MM.1S (cell line): Measurements from ENCODE around the gene ZNF630.

Experiments used
- DNase-seq: peaks from one replicate; pipeline ENCODE4 v3.0.0-alpha.2; 2015
- H2AFZ ChIP-seq: fragments of 300-600 bp; sonication (generic); 2 replicates; pipeline ENCODE4 v1.6.0; 2016; ENCODE audit warnings: antibody characterized with exemption, low read length
- H3F3A ChIP-seq: fragments of 300-600 bp; sonication (generic); 2 replicates; pipeline ENCODE4 v1.6.1; 2016; ENCODE audit warnings: mild to moderate bottlenecking, antibody characterized with exemption, low read length, moderate library complexity, mixed read lengths; ENCODE audit not compliant: insufficient read depth
- H3K27ac ChIP-seq: fragments of 300-600 bp; sonication (generic); 2 replicates; pipeline ENCODE4 v1.5.1; 2016; ENCODE audit warnings: mild to moderate bottlenecking, low read length
- H3K27me3 ChIP-seq: fragments of 300-600 bp; sonication (generic); replicated peaks from 2 replicates; pipeline ENCODE4 v1.6.0; 2016; ENCODE audit warnings: low read length; ENCODE audit not compliant: insufficient read depth
- H3K36me3 ChIP-seq: fragments of 300-600 bp; sonication (generic); replicated peaks from 2 replicates; pipeline ENCODE4 v1.6.1; 2016; ENCODE audit warnings: mild to moderate bottlenecking, low read length, mixed read lengths; ENCODE audit not compliant: insufficient read depth
- H3K4me1 ChIP-seq: fragments of 300-600 bp; sonication (generic); 2 replicates; pipeline ENCODE4 v1.6.1; 2016; ENCODE audit warnings: low read length, mixed read lengths
- H3K4me2 ChIP-seq: fragments of 300-600 bp; sonication (generic); 2 replicates; pipeline ENCODE4 v1.6.0; 2016; ENCODE audit warnings: low read depth, low read length
- H3K4me3 ChIP-seq: fragments of 300-600 bp; sonication (generic); 2 replicates; pipeline ENCODE4 v1.5.1; 2016; ENCODE audit warnings: low read length, mixed read lengths
- H3K79me2 ChIP-seq: fragments of 300-600 bp; sonication (generic); 2 replicates; pipeline ENCODE4 v1.6.1; 2016; ENCODE audit warnings: mixed run types, low read length, mixed read lengths
- H3K9ac ChIP-seq: fragments of 300-600 bp; sonication (generic); 2 replicates; pipeline ENCODE4 v1.6.1; 2016; ENCODE audit warnings: low read length, mixed read lengths
- H3K9me2 ChIP-seq: fragments of 300-600 bp; sonication (generic); replicated peaks from 2 replicates; pipeline ENCODE4 v1.6.1; 2016; ENCODE audit warnings: mild to moderate bottlenecking, low read length, mixed read lengths; ENCODE audit not compliant: insufficient read depth
- H3K9me3 ChIP-seq: fragments of 300-600 bp; sonication (generic); replicated peaks from 2 replicates; pipeline ENCODE4 v1.6.1; 2016; ENCODE audit warnings: mild to moderate bottlenecking, low read length, mixed read lengths; ENCODE audit not compliant: insufficient read depth
- H4K20me1 ChIP-seq: fragments of 300-600 bp; sonication (generic); 2 replicates; pipeline ENCODE4 v1.6.1; 2016; ENCODE audit warnings: mild to moderate bottlenecking, low read length, moderate library complexity, mixed read lengths; ENCODE audit not compliant: insufficient read depth
- CTCF ChIP-seq: fragments of 300-600 bp; sonication (generic); IDR thresholded peaks from 2 replicates; pipeline ENCODE4 v1.5.1; 2016; ENCODE audit warnings: antibody characterized with exemption, low read length, mixed read lengths
- EZH2 ChIP-seq: fragments of 300-600 bp; sonication (generic); optimal IDR thresholded peaks from 2 replicates; pipeline ENCODE3; 2017; ENCODE audit warnings: low read depth, mild to moderate bottlenecking, antibody characterized with exemption, low read length, mixed read lengths
- EZH2phosphoT487 ChIP-seq: fragments of 300-600 bp; sonication (generic); IDR thresholded peaks from 2 replicates; pipeline ENCODE4 v1.6.1; 2018; ENCODE audit warnings: antibody characterized with exemption, low read length

The ZNF630 gene

GRCh38 chrX:48068096-48068887 lies 3.1 kb downstream of the ZNF630 start:
- Histone ChIP-seq H3K9me2 (no peaks in the 10 kb centered on the region), H3K36me3 (no peaks in the 10 kb centered on the region), H3K4me3 (no peak overlapping the region), H3K27ac (no peak overlapping the region), H3K79me2 (no peaks in the 10 kb centered on the region), H2AFZ (no peak overlapping the region), H3K9ac (no peak overlapping the region), H3K4me1 (no peaks in the 10 kb centered on the region), H3F3A (no peaks in the 10 kb centered on the region), H4K20me1 (no peaks in the 10 kb centered on the region), H3K9me3 (no peaks in the 10 kb centered on the region), H3K27me3 (no peaks in the 10 kb centered on the region), H3K4me2 (no peak overlapping the region)
- DNase-seq, result no peak
- TF ChIP-seq EZH2phosphoT487 (no peak), EZH2 (no peak), CTCF (no peak)

GRCh38 chrX:48064261-48064660 lies 7.2 kb downstream of the ZNF630 start:
- Histone ChIP-seq H4K20me1 (no peaks in the 10 kb centered on the region), H3K9me3 (no peaks in the 10 kb centered on the region), H3K4me3 (no peak overlapping the region), H3K27ac (no peak overlapping the region), H3F3A (no peaks in the 10 kb centered on the region), H3K27me3 (no peaks in the 10 kb centered on the region), H3K36me3 (no peaks in the 10 kb centered on the region), H3K9ac (no peak overlapping the region), H3K4me2 (no peak overlapping the region), H2AFZ (no peak overlapping the region), H3K79me2 (no peaks in the 10 kb centered on the region), H3K4me1 (no peaks in the 10 kb centered on the region), H3K9me2 (no peaks in the 10 kb centered on the region)
- TF ChIP-seq CTCF (no peak), EZH2phosphoT487 (no peak), EZH2 (no peak)
- no peak for DNase-seq

DNA sequence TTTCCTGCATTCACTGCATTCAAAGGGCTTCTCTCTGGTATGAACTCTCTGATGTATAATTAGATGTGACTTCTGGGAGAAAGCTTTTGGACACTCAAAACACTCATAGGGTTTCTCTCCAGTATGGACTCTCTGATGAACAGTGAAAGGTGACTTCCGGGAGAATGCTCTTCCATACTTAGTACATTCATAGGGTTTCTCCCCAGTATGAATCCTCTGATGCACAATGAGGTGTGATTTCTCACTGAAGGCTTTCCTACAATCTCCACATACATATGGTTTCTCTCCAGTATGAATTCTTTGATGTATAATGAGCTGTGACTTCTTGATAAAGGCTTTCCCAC lies 12.2 kb downstream of the ZNF630 start:
- Histone ChIP-seq H3K9ac (no peak overlapping the region), H3K36me3 (no peaks in the 10 kb centered on the region), H4K20me1 (no peaks in the 10 kb centered on the region), H3K4me1 (no peaks in the 10 kb centered on the region), H3K4me3 (no peak overlapping the region), H3K4me2 (no peak overlapping the region), H2AFZ (no peak overlapping the region), H3K27me3 (no peaks in the 10 kb centered on the region), H3K27ac (no peak overlapping the region), H3K9me3 (no peaks in the 10 kb centered on the region), H3F3A (no peaks in the 10 kb centered on the region), H3K79me2 (no peaks in the 10 kb centered on the region), H3K9me2 (no peaks in the 10 kb centered on the region)
- TF ChIP-seq EZH2phosphoT487 (no peak), CTCF (no peak), EZH2 (no peak)
- no peak for DNase-seq
